ENCODE measurements around the gene ARL2BP.

DNA sequence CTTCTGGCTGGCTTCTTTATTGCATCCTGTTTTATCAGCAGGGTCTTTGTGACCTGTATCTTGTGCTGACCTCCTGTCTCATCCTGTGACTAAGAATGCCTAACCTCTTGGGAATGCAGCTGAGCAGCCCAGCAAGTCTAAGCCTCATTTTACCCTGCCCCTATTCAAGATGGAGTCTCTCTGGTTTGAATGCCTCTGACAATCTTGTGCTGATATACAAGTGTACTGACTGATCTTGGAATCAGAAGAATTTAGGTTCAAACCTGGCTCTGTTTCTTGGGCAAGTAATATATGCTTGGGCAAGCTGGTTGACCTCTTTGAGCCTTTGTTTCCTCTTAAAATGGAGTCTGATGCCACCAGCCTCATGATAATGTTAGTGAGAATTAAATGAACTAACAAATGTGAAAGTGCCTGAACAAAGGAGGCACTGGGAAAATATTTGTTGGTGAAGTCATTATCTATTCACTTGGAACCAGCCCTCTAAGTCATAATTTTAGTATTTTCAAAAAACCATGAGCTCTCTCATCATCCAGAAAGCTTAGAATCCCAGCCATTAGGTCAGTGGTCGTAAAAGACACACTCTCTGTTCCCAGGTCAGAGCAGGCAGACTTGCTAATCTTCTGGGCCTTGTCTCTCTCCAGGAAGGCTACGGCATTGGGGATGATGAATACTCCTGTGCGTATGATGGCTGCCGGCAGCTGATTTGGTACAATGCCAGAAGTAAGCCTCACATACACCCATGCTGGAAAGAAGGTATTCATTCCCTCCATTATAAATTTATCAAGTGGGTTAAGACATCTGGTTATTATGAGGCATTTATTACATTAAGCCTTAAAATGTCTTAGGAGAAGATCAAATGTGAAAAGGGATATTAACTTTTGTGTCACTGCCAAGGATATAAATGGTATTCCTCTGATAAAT lies 18.1 kb upstream of the ARL2BP start:
- TF ChIP-seq EZH2 (IDR thresholded peaks at IDR 0.05; ENCODE audit: borderline replicate concordance, insufficient read depth, low read depth, low read length, poor library complexity, severe bottlenecking) = no peak
- TF ChIP-seq, protein P1, sequence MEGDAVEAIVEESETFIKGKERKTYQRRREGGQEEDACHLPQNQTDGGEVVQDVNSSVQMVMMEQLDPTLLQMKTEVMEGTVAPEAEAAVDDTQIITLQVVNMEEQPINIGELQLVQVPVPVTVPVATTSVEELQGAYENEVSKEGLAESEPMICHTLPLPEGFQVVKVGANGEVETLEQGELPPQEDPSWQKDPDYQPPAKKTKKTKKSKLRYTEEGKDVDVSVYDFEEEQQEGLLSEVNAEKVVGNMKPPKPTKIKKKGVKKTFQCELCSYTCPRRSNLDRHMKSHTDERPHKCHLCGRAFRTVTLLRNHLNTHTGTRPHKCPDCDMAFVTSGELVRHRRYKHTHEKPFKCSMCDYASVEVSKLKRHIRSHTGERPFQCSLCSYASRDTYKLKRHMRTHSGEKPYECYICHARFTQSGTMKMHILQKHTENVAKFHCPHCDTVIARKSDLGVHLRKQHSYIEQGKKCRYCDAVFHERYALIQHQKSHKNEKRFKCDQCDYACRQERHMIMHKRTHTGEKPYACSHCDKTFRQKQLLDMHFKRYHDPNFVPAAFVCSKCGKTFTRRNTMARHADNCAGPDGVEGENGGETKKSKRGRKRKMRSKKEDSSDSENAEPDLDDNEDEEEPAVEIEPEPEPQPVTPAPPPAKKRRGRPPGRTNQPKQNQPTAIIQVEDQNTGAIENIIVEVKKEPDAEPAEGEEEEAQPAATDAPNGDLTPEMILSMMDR (IDR thresholded peaks at IDR 0.05) = no peak

All from B cell (primary cell).